ENCODE measurements around the gene CROCC2.

The CROCC2 gene

DNA sequence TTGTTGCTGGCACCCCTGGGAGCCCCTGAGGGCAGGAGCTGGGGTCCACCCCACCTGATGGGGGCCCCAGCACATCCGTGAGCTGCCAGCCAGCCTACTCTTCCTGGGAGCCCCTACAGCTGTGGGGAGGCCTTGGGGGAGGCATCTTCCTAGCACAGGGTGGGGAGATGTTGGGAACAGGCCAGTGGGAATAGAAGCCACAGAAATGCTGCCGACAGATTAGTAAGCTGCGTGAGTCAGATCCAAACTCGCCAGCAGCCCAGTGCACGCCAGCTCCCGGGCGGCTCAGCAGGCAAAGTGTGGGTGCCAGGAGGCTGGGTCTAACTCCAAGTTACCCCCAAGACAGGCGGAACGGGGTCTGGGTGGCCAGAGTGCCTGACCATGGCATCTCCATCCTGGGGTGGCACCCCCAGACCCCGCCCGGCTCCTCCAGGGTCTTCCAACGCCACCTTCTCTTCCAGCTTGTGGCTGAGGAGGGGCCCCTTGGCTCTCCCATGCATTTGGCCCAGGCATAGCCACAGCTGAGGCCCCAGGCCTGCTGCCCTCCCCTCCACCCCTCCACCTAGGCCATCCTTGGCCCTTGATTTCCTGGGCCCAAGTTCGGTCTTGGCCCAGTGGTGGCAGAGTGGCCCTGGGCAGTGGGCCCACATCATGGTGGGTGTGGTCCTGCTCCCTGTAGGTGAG, 15.3 kb downstream of the CROCC2 start:
- DNase-seq (ENCODE audit: low read depth), result peak; percentile 97

- DNase-seq (ENCODE audit: low read depth), result no peak
These were observed 15.8 kb downstream of the CROCC2 start for GRCh38 chr2:240921995-240922244.

DNA sequence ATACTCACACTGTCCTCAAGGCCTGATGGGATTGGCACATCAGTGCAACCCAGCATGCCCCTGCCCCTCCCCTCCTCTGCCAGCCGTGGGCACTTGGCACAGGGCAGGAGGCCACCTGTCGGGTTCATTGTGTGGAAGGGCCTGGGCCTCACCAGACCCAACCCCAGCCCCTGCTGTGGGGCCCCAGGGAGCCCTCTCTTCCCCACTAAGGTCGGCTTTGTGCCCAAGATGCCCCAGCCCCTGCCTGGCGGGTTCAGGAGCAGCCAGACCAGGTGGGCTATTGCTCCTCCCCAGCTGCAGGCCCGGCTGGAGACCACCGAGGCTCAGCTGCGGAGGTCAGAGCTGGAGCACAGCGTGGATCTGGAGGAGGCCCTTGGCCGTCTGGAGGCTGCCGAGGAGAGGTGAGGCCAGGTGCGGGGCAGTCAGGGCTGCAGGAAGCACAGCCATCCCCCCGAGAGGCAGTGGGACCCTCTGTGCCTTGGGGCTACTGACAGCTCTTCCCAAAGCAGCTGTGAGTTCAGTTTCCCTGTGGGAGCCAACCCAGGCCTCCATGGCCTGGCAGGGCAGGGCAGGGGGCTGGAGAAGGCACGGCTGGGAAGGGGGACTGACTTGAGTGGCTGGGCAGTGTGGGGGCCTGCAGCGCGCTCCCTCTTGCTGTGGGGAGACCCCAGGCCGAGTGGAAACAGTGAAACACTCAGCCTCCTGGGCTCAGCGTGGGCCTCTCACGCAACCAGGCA, 16.3 kb downstream of the CROCC2 start:
- DNase-seq (ENCODE audit: low read depth), result no peak

GRCh38 chr2:240922982-240923537, 16.9 kb downstream of the CROCC2 start:
- no peak for DNase-seq (ENCODE audit: low read depth)

GRCh38 chr2:240925191-240925567, 19.0 kb downstream of the CROCC2 start:
- DNase-seq (ENCODE audit: low read depth), result no peak

DNA sequence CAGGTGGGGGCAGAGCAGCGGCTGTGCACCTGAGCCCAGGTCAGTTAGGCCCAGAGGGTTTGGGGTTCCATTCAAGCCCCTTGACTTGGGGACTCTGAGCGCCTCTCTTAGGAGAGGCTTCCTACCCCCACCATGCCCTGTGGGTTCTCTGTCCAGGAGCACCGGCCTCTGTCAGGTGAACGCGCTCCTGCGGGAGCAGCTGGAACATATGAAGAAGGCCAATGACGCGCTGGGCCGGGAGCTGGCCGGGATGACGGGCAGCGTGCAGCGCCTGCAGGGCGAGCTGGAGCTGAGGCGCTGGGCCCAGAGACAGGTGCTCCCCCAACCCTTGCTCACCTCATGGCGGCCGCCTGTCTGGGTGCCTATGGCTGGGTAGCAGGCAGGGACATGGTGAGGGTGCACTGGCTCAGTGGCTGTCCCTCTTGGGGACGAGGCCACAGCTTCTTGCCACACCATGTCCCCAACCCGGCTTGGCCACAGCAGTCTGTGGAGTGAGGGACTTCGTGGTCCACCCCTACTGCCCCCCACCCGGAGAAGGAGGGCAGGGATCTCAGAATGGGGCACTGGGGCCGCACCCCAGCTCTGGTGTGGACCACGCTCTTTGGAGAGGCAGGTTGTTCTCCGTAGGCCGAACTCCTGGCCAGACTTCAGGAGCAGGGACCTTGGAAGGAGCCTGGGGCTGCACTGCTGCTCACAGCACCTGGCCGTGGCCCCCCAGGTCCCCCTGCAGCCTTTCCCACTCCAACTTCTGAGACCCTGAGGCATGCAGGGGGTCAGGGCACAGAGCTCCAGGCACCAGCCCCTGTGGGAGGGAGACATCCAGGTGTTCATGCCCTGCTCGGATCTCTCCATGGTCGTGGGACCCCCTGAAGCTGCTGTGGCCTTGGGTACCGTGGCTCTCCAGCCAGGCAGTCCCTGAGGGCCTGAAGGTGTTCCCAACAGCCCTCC, 19.7 kb downstream of the CROCC2 start:
- DNase-seq (ENCODE audit: low read depth), result no peak

DNA sequence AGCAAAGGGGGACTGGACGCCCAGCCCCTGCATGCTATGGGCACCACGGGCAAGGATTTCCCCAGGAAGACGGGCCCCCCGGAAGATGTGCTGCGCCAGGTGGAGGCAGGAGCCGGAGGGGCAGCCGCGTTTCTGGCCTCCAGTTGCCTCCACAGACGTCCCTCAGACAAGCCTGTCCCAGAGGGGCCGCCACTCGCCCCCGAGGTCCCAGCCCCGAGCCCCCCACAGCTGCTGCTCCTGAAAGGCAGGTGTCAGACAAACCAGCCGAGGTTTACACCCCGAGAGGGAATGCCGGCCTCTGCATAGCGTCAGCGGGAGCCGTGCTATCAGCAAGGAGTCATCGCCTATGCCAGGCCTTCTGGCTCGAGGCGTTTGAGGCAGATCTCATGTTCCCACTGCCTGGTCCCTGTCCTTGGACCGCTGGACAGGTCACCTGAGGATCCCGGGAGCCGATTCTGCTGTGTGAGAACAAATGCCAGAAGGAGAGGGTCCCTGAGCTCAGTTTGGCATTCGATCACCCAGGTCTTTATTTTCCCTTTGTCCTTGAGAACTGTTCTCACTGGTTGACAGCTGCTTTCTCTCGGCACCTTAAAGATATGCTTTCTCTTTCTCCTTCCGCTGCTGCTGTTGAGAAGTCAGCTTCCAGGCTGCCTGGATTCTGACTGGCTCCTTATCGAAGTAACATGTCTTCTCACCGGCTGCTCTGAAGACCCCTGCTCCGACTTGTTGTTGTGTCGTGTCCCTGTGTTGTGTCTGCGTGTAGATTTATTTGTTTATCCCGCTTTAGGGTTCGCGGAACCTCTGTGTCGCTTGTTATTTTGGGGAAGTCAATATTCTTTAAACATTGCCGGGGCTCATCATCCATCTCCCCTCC, 20.6 kb downstream of the CROCC2 start:
- peak; percentile 39 for DNase-seq (ENCODE audit: low read depth)

DNA sequence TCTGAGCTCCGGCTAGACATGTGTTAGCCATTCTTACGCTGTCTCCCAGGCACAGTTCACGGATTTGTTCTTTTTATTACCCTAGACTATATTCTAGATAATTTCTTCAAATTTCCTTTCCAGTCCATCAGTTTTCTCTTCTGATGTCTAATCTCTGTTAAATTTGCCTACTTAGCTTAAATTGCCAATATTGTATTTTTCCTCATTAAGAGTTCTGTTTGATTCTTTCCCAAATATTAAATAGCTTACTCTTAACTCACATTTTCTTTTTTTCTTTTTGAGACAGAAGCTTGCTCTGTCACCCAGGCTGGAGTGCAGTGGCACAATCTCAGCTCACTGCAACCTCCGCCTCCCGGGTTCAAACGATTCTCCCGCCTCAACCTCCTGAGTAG, 21.2 kb downstream of the CROCC2 start:
- no peak for DNase-seq (ENCODE audit: low read depth)

DNA sequence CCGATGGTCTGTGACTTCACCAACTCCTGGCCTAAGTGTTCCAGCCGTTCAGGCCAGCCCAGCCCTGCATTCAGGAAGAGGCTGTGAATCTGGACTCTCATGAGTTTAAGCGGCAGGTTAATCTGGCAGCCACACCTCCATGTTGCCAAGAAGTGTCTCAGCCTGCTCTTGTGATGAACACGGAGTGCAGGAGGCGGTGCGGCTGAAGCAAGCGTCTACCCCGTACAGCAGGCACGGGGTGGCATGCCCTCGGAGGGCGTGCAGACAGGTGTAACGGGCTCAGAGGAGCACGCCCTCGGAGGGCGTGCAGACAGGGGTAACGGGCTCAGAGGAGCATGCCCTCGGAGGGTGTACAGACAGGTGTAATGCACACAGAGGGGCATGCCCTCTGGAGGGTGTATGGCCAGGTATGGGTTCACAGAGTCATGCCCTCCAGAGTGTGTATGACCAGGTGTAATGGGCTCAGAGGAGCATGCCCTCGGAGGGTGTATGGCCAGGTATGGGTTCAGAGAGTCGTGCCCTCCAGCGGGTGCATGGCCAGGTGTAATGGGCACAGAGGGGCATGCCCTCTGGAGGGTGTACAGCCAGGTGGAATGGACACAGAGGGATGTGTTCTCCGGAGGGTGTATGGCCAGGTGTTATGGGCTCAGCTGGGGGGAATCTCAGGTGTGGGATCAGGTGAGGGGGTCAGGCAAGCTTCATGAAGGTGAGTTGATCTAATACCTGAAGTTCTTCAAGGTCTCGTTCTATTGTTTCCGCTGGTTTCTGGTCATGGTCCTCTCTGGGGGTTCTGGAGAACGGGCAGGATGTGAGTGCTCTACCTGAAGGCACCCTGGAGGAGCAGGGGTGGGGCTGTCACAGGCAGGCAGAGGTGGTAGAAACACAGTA, 22.6 kb downstream of the CROCC2 start:
- DNase-seq (ENCODE audit: low read depth), result no peak

DNA sequence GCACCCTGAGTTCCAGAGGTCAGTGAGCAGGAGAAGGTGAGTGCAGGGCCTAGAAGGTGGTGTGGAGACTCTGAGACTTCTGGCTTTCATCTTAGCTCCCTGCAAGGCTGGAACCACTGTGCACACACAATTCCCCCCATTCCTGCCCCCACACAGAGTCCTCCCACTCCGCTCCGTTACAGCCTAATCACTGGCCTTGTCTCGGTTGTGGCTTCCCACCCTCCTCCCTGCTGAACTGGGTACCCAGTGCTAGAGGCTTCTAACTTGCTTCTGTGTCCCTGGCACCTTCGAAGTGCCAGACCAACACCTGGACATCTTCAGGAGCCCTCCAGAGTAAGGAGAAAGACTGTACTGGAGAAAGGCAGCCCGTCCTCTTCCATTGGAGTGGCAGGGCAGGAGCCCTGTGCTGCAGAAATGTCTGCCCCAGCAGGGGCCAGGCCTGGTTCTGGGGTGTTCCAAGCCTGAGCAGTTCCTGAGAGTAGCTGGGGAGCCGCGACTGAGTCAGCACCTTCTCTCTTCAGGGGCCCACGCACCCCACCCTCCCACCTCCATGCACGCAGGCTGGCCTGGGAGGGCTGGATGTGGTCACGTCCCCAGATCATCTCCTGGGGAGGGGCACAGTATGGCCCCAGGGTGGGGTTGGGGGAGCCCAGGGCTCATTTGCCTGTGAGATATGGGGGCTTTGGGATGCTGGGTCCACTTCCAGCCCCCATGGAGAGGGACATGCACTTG, 23.4 kb downstream of the CROCC2 start:
- DNase-seq (ENCODE audit: low read depth), result no peak

GRCh38 chr2:240930096-240930630, 24.0 kb downstream of the CROCC2 start:
- no peak for DNase-seq (ENCODE audit: low read depth)

DNA sequence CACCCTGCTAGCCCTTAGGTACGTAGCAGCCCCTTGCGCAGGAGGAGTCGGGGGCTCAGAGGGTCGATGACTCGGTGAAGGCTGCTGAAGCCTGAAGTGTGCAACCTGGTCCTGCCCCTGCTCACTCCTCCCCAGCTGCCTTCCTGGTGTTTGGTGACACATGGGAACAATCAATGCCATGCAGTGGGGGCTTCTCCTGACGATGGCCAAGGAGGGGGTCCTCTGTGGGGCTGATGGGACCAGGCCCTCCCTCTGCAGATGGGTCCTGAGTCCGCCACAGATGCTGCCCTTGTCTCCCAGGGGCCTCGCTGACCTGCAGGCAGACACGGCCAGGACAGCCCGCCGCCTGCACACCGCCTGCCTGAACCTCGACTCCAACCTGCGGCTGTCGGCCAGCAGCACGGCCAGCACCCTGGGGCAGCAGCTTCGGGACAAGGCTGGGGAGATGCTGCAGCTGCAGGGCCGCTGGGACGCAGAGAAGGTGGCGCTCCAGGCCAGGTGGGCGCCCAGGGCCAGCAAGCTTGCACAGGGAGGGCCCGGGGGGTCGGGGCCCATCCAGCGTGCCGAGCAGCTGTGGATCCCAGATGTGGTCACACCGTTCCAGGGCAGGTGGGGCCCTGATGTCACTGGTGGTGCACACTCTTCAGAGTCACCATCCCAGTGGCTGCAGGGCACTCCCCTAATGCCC, 24.6 kb downstream of the CROCC2 start:
- no peak for DNase-seq (ENCODE audit: low read depth)

DNA sequence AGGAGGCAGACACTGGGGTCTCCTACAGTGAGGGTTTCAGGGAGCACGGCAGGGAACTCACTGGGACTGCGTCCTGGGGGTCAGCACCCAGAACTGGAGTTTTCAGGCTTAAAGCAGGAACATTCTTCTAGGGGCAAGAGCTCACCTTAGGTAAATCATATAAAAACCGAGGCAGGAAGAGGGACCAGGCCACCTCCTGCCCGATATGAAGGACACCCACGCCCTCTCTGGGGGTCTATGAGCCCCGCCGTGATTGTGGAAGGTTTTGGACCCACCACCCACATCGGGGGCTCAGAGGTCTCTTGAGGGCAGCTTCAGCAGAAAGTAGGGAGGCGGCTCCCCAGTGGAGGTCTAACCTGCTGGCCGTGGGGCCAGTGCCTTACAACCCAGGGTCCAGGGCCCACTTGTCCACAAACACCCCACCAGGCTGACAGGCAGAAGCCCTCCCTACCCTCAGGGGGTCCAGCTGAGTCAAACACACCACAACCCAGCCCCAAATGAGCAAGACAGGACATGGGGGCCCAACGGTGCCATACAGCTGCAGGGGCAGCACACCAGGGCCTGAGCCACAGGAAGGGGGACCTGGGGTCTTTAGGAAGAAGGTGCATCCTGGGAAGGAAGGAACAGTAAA, 25.3 kb downstream of the CROCC2 start:
- no peak for DNase-seq (ENCODE audit: low read depth)

GRCh38 chr2:240932001-240932723, 26.0 kb downstream of the CROCC2 start:
- no peak for DNase-seq (ENCODE audit: low read depth)

DNA sequence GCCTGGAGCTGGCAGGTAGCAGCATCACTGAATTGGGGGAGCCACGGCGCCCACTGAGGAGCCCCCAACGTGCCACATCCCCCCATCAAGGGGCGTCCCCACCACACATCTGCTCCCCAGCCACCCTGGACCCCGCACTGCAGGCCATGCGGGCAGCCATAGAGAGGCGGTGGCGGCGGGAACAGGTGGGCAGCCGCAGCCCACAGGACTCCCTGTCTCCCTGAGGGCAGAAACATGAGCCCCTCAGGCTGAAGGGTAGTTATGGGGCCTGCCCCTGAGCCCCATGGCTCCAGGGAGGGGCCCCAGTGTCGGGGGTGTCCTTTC, 26.6 kb downstream of the CROCC2 start:
- no peak for DNase-seq (ENCODE audit: low read depth)

DNA sequence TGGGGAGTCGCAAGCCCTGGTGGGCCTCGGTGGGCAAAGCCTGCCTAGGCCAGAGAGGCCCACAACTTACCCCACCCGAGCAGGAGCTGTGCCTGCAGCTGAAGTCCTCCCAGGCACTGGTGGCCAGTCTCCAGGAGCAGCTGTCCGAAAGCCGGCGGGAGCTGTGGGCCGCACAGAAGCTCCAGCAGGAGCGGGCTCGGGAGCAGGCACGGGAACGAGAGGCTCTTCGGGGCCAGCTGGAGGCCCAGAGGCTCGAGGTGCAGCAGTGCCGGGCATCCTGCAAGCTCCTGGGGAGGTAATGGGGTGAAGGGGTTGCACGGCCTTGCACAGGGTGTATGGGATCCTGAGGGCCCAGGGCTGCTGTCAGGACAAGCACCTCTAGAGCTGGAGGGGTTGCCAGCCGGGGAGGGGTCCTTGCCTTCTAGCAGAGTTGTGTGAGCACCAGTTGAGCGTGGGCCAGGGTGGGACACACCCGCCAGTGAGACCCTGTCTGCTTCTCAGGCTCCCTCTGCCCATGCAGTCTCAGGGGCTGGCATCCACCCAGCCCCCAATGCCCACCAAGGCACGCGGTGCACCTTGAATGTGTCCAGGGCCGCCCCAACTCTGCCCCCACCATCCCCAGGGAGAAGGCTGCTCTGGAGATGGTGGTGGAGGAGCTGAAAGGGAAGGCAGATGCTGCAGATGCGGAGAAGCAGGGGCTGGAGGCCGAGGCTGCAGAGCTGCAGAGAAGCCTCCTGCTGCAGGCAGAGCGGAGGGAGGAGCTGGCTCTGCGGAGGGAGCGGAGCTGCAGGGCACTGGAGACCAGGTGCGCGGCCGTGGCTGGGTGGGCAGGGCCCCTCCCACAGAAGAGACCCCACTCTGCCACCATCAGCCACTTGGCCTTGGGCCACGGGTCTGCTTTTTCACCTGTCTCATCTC, 27.2 kb downstream of the CROCC2 start:
- DNase-seq (ENCODE audit: low read depth), result no peak

All from EH (cell line).